SK-N-SH (cell line): ENCODE results near the gene DOCK6. TPM values are rescaled to one million over a fixed set of nuclear protein-coding genes. Genes with fewer than 3 reads are reported as not detected.

ENCODE experiments used
- CTCF ChIA-PET: fragments of 300-600, 350-600 bp; formaldehyde crosslinking; extraction: SDS; loops from one replicate; lab custom pipeline; 2021; lab: Yijun Ruan, JAX
- POLR2A ChIA-PET: fragments of 350-600 bp; sonication (Branson Sonifier 250); formaldehyde crosslinking; extraction: SDS; loops from one replicate; lab custom pipeline; 2020; ENCODE audit warnings: antibody characterized with exemption, inconsistent platforms; lab: Yijun Ruan, JAX
- DNase-seq: peaks from one replicate; pipeline ENCODE4 v3.0.0; 2012
- H2AFZ ChIP-seq: fragments of 200-600 bp; sonication (generic); 2 replicates; pipeline ENCODE4 v1.8.1; 2016; ENCODE audit warnings: antibody characterized with exemption, mild to moderate bottlenecking, low read depth
- H3F3A ChIP-seq: fragments of 200-600 bp; sonication (generic); replicated peaks from 2 replicates; pipeline ENCODE3; 2016; ENCODE audit warnings: antibody characterized with exemption, mild to moderate bottlenecking; ENCODE audit not compliant: insufficient read depth
- H3K27ac ChIP-seq, 2 experiments: fragments of 200-500 bp in 1 of 2; fragments of 200-600 bp in 1 of 2; sonication (Bioruptor generic) in 1 of 2; sonication (generic), shearing (Covaris generic) in 1 of 2; 2 replicates each; pipeline versions ENCODE4 v1.5.1 to v1.6.1; 2014 to 2016; ENCODE audit warnings: low read depth in 2 of 2, inconsistent platforms in 1 of 2, low read length in 1 of 2, mild to moderate bottlenecking in 1 of 2, mixed read lengths in 1 of 2
- H3K27me3 ChIP-seq: fragments of 200-600 bp; sonication (generic), shearing (Covaris generic); 2 replicates; pipeline ENCODE4 v1.6.1; 2016; ENCODE audit warnings: mixed run types; ENCODE audit not compliant: insufficient read depth
- H3K36me3 ChIP-seq, 2 experiments: fragments of 200-500 bp in 1 of 2; fragments of 200-600 bp in 1 of 2; sonication (Bioruptor generic) in 1 of 2; sonication (generic) in 1 of 2; replicated peaks in 1 of 2; 2 replicates each; pipeline versions ENCODE3 to v1.5.1; 2014 to 2016; ENCODE audit warnings: low read length in 1 of 2, mild to moderate bottlenecking in 1 of 2; ENCODE audit not compliant: insufficient read depth in 2 of 2, control insufficient read depth in 1 of 2
- H3K4me1 ChIP-seq, 2 experiments: fragments of 200-500 bp in 1 of 2; fragments of 200-600 bp in 1 of 2; sonication (Bioruptor generic) in 1 of 2; sonication (generic), shearing (Covaris generic) in 1 of 2; 2 replicates each; pipeline versions ENCODE4 v1.5.1 to v1.6.1; 2014 to 2016; ENCODE audit warnings: low read depth in 1 of 2, low read length in 1 of 2, mixed run types in 1 of 2; ENCODE audit not compliant: insufficient read depth in 2 of 2, control insufficient read depth in 1 of 2
- H3K4me2 ChIP-seq: fragments of 200-600 bp; sonication (generic), shearing (Covaris generic); 2 replicates; pipeline ENCODE4 v1.6.1; 2017; ENCODE audit warnings: mixed run types
- H3K4me3 ChIP-seq, 2 experiments: fragments of 200-500 bp in 1 of 2; fragments of 200-600 bp in 1 of 2; sonication (Bioruptor generic) in 1 of 2; sonication (generic), shearing (Covaris generic) in 1 of 2; 2 replicates each; pipeline versions ENCODE4 v1.5.1 to v1.8.1; 2014 to 2016; ENCODE audit warnings: low read depth in 2 of 2, inconsistent platforms in 1 of 2, low read length in 1 of 2, mild to moderate bottlenecking in 1 of 2, mixed read lengths in 1 of 2, moderate library complexity in 1 of 2
- H3K79me2 ChIP-seq: fragments of 200-600 bp; sonication (generic); 2 replicates; pipeline ENCODE4 v1.8.1; 2017; ENCODE audit warnings: mild to moderate bottlenecking; ENCODE audit not compliant: insufficient read depth
- H3K9ac ChIP-seq: fragments of 200-600 bp; sonication (generic); 2 replicates; pipeline ENCODE4 v1.6.1; 2017; ENCODE audit warnings: mixed run types
- H3K9me2 ChIP-seq: fragments of 200-600 bp; sonication (generic); 2 replicates; pipeline ENCODE4 v1.6.1; 2017; ENCODE audit warnings: mixed run types
- H3K9me3 ChIP-seq: fragments of 200-600 bp; sonication (generic); 2 replicates; pipeline ENCODE4 v1.6.1; 2017; ENCODE audit warnings: mixed run types, mild to moderate bottlenecking, moderate library complexity
- H4K20me1 ChIP-seq: fragments of 200-600 bp; sonication (generic); 2 replicates; pipeline ENCODE4 v1.6.1; 2017; ENCODE audit warnings: mild to moderate bottlenecking, mixed run types; ENCODE audit not compliant: insufficient read depth
- ELF1 ChIP-seq: IDR thresholded peaks from 2 replicates; pipeline ENCODE4 v1.4.0; 2012
- FOXJ3 ChIP-seq: sonication (generic); formaldehyde crosslinking; IDR thresholded peaks from 2 replicates; pipeline ENCODE4 v1.5.1; 2020; ENCODE audit warnings: mild to moderate bottlenecking, missing genetic modification reagents
- GATA2 ChIP-seq: sonication (generic); formaldehyde crosslinking; IDR thresholded peaks from 2 replicates; pipeline ENCODE4 v1.5.0; 2020; ENCODE audit warnings: mild to moderate bottlenecking, missing genetic modification reagents
- RAD21 ChIP-seq: IDR thresholded peaks from 2 replicates; pipeline ENCODE4 v1.6.1; 2012; ENCODE audit warnings: mild to moderate bottlenecking, low read length
- YY1 ChIP-seq: IDR thresholded peaks from 2 replicates; pipeline ENCODE4 v1.4.0; 2012; ENCODE audit warnings: low read depth, mild to moderate bottlenecking
- WGBS: methylation state at CpG from one replicate; pipeline ENCODE4 v1.1.6; 2017; ENCODE audit warnings: low lambda C conversion rate; 5-methylcytosine and 5-hydroxymethylcytosine counted together
- polyA plus RNA-seq, 3 experiments: library from polyadenylated mRNA; depleted of rRNA; stranded (reverse); fragments of >200 nt; gene quantifications; 2 replicates each; pipeline ENCODE4 v1.2.3, GENCODE V29; 2012
- TF ChIP-seq, protein P1 (sequence below): fragments of 200-600 bp; sonication (generic); IDR thresholded peaks from 2 replicates; pipeline ENCODE4 v1.6.1; 2017; ENCODE audit warnings: antibody characterized with exemption, mild to moderate bottlenecking, moderate library complexity
- TF ChIP-seq, protein P2 (sequence below): IDR thresholded peaks from 2 replicates; pipeline ENCODE4 v1.4.0; 2012; ENCODE audit warnings: low read depth, borderline replicate concordance
- TF ChIP-seq, protein P3 (sequence below): fragments of 150-350 bp; IDR thresholded peaks from 2 replicates; pipeline ENCODE4 v1.6.1; 2016; ENCODE audit warnings: mild to moderate bottlenecking, low read depth, low read length

DOCK6 gene
- polyA plus RNA-seq, 1 of the 3 experiments (the other 2 are of a cell fraction), result 18.3 TPM

DNA sequence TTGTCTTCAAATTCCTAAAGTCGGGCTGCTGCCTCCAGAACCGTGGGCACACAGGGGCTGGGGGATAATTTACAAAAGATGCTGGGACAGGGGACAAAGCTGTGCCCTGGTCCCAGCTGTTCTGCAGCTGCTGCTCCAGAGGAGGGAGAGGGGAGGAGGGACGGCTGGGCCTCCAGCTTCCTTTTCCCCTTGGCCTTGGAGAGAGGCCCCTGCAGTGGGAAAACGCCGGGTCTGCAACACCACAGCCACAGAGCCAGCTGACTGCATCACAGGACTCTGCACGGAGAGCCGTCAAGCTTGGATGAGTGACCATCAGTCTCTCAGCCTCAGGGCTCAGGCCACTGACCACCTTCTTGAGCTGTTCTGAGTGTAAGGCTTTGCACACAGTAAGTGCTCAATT is 6.1 kb downstream of the DOCK6 start:
- WGBS, result 54% methylated on average over 2 of the region's 7 CpGs
- POLR2A ChIA-PET, result no interaction called here

DNA sequence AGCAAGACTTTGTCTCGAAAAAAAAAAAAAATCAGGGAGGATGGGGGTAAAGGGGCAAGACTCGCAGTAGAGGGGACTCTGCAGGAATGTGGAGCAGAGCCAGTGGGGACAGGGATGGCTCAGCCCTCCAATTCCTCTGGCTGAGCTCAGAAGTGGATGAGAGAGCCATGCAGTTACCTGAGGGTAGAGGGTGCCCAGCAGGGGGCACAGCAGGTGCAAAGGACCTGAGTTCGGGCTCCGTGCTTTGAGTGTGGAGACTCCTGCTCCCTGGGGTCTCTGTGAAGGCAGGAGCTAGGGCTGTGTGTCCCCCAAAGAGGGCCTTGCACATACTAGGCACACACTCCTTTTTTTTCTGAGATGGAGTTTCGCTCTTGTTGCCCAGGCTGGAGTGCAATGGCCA is 7.7 kb downstream of the DOCK6 start:
- Histone ChIP-seq H3K9ac (no peak overlapping the region), H4K20me1 (no peaks in the 10 kb centered on the region), H3K27me3 (no peaks in the 10 kb centered on the region), H3K27ac (no peak overlapping the region), H3K9me2 (no peaks in the 10 kb centered on the region), H3K9me3 (no peaks in the 10 kb centered on the region), H3F3A (no peaks in the 10 kb centered on the region)
- 87% methylated on average over 3 of the region's 5 CpGs for WGBS
- no peak for DNase-seq
- POLR2A ChIA-PET, result no interaction called here
- TF ChIP-seq ELF1, result no peak
- TF ChIP-seq RAD21, result 0 out of 2 replicates have a peak, but pooled peaks have one; percentile 8
- TF ChIP-seq, protein P1, sequence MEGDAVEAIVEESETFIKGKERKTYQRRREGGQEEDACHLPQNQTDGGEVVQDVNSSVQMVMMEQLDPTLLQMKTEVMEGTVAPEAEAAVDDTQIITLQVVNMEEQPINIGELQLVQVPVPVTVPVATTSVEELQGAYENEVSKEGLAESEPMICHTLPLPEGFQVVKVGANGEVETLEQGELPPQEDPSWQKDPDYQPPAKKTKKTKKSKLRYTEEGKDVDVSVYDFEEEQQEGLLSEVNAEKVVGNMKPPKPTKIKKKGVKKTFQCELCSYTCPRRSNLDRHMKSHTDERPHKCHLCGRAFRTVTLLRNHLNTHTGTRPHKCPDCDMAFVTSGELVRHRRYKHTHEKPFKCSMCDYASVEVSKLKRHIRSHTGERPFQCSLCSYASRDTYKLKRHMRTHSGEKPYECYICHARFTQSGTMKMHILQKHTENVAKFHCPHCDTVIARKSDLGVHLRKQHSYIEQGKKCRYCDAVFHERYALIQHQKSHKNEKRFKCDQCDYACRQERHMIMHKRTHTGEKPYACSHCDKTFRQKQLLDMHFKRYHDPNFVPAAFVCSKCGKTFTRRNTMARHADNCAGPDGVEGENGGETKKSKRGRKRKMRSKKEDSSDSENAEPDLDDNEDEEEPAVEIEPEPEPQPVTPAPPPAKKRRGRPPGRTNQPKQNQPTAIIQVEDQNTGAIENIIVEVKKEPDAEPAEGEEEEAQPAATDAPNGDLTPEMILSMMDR, result peak; percentile 28
- TF ChIP-seq, all 33 proteins: peak for 2
- Histone ChIP-seq H3K4me3 (no peak overlapping the region), H3K79me2 (no peaks in the 10 kb centered on the region), H2AFZ (no peak overlapping the region), H3K4me1 (no peaks in the 10 kb centered on the region; a peak in 1 of 4 replicates), H3K4me2 (no peak overlapping the region), H3K36me3 (peaks cover 5 to 14% of the 10 kb centered on the region in 2 experiments)
- CTCF ChIA-PET, result interaction anchor here (0.8 to 6.6 kb wide), 3 partner anchors 10 to 193 kb away, joined by 4 to 48 read pairs (median 7); no protein-coding TSS in a partner anchor

More for the DNA sequence above, 6.1 kb downstream of the DOCK6 start:
- H4K20me1 ChIP-seq, result no peaks in the 10 kb centered on the region
- H3K4me2 ChIP-seq, result no peak overlapping the region
- no peak overlapping the region for H3K9ac ChIP-seq
- H3K4me1 ChIP-seq, result no peaks in the 10 kb centered on the region; a peak in 1 of 4 replicates
- DNase-seq, result peak; percentile 55
- H3K27me3 ChIP-seq, result no peaks in the 10 kb centered on the region
- H3K4me3 ChIP-seq, result no peak overlapping the region
- H2AFZ ChIP-seq, result no peak overlapping the region
- H3K36me3 ChIP-seq, result peaks cover 5 to 9% of the 10 kb centered on the region in 2 experiments
- no peaks in the 10 kb centered on the region for H3K79me2 ChIP-seq
- no peak overlapping the region for H3K27ac ChIP-seq
- no peaks in the 10 kb centered on the region for H3K9me3 ChIP-seq
- CTCF ChIA-PET, result interaction anchor here (0.6 to 6.6 kb wide), 6 partner anchors 10 to 226 kb away, joined by 3 to 48 read pairs (median 3); no protein-coding TSS in a partner anchor
- TF ChIP-seq, protein P2, sequence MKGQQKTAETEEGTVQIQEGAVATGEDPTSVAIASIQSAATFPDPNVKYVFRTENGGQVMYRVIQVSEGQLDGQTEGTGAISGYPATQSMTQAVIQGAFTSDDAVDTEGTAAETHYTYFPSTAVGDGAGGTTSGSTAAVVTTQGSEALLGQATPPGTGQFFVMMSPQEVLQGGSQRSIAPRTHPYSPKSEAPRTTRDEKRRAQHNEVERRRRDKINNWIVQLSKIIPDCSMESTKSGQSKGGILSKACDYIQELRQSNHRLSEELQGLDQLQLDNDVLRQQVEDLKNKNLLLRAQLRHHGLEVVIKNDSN, result no peak
- TF ChIP-seq GATA2 (CRISPR knock-in tag) (no peak), FOXJ3 (no peak), YY1 (no peak)
- TF ChIP-seq, protein P3, sequence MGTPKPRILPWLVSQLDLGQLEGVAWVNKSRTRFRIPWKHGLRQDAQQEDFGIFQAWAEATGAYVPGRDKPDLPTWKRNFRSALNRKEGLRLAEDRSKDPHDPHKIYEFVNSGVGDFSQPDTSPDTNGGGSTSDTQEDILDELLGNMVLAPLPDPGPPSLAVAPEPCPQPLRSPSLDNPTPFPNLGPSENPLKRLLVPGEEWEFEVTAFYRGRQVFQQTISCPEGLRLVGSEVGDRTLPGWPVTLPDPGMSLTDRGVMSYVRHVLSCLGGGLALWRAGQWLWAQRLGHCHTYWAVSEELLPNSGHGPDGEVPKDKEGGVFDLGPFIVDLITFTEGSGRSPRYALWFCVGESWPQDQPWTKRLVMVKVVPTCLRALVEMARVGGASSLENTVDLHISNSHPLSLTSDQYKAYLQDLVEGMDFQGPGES, result no peak
- no peaks in the 10 kb centered on the region for H3F3A ChIP-seq
- H3K9me2 ChIP-seq, result no peaks in the 10 kb centered on the region
